Spleen (tissue), 7 donors: Measurements from ENCODE around the gene CABLES1.

ENCODE experiments used
- POLR2AphosphoS5 ChIP-seq, 3 donors: sonication (generic); formaldehyde crosslinking; IDR thresholded peaks; one replicate each; pipeline ENCODE4 v1.5.1; 2017; ENCODE audit warnings: antibody characterized with exemption in 3 of 3
- TF ChIP-seq, protein P1 (sequence below), 11 experiments: fragments of 200-600 bp in 7 of 11; fragments of 450-650 bp in 4 of 11; sonication (generic) in 4 of 11; IDR thresholded peaks in 8 of 11; conservative IDR thresholded peaks in 3 of 11; 1 replicate in 7 of 11; 2 replicates in 4 of 11; pipeline versions ENCODE4 v1.4.0 to v1.8.0; 2016 to 2021; ENCODE audit warnings: antibody characterized with exemption in 11 of 11, inconsistent platforms in 4 of 11, mild to moderate bottlenecking in 1 of 11
- donor health status: DM: no; HTN: no; CAD: no; lungs with moderate emphysema.
- donor health status: DM: no; HTN: no; CAD: no.
- donor health status: DM: no; HTN: no; CAD: no.

DNA sequence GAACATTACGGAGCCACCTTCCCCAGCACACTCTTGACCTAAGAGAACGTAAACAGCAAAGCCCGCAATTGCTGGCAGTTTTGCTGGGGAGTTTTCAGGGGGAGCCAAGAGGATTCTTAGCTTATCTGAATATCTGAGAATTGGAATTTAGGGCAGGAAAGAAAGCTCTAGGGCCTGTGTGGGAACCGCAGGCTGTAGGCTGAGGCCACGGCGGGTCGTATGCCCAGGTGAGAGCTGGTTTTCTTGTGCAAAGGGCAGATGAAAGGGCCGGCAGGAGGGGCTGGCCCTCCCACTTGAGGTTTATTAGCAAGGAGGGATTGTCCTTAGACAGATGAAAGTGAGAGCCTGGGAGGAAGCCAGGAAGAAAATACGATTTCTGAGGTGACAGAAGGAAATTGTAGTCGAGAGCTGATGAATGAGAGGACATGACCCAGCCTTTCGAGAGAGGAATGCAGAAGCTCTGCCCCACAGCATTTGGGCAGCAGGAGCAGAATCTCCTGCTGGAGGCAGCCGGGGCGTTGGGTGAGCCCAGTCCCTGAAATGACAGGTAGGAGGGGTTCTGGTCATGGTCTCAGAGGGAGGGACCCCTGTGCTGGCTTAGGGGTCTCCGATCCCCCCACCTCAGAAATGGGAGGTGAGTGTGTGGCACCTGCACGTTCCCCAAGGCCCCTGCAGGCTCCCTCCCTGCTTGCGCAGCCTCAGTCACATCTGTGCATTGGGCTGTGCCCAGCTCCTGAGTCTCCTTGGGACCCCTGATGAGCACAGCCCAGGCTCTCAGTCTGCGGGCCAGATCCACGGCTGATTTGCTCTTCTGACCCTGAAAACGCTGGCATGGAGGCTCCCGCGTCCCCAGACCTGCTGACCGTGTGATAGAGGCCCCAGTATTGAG, 61.1 kb downstream of the CABLES1 start:
- TF ChIP-seq, protein P1, sequence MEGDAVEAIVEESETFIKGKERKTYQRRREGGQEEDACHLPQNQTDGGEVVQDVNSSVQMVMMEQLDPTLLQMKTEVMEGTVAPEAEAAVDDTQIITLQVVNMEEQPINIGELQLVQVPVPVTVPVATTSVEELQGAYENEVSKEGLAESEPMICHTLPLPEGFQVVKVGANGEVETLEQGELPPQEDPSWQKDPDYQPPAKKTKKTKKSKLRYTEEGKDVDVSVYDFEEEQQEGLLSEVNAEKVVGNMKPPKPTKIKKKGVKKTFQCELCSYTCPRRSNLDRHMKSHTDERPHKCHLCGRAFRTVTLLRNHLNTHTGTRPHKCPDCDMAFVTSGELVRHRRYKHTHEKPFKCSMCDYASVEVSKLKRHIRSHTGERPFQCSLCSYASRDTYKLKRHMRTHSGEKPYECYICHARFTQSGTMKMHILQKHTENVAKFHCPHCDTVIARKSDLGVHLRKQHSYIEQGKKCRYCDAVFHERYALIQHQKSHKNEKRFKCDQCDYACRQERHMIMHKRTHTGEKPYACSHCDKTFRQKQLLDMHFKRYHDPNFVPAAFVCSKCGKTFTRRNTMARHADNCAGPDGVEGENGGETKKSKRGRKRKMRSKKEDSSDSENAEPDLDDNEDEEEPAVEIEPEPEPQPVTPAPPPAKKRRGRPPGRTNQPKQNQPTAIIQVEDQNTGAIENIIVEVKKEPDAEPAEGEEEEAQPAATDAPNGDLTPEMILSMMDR (IDR thresholded peaks at IDR 0.05 in 8 of 11, conservative IDR thresholded peaks at IDR 0.05 in 3 of 11), result no peak
- no peak for TF ChIP-seq POLR2AphosphoS5 (IDR thresholded peaks at IDR 0.05)
